ENCODE measurements around the gene CDH23. TPM values are rescaled to one million over a fixed set of nuclear protein-coding genes. Genes with fewer than 3 reads are reported as not detected.

CDH23 gene
- total and polyA plus RNA-seq, 2 donors (not counting 1 experiment from before 2014, with no cell fraction given), result 0.37 to 0.89 TPM

- Histone ChIP-seq H2AFZ (ENCODE audit: insufficient read depth, low read depth, low read length, poor library complexity, severe bottlenecking) (peak overlapping the region; percentile 57), H3K4me2 (replicated peaks; ENCODE audit: low read depth, low read length, poor library complexity, severe bottlenecking) (peak overlapping the region; percentile 69), H3K27me3 (replicated peaks in 1 of 4; ENCODE audit: control extremely low read depth in 1 of 4, control insufficient read depth in 3 of 4, insufficient read depth in 4 of 4, low read length in 3 of 4) (peaks cover 0 to 5% (median 2%) of the 10 kb centered on the region in 4 experiments), H3K9ac (ENCODE audit: low read length) (peak overlapping the region; percentile 21), H3K79me2 (ENCODE audit: control insufficient read depth, insufficient read depth, low read length) (no peaks in the 10 kb centered on the region), H3K9me3 (ENCODE audit: control extremely low read depth in 1 of 3, control insufficient read depth in 2 of 3, insufficient read depth in 1 of 3, low read length in 2 of 3) (peaks cover 0 to 8% (median 0%) of the 10 kb centered on the region in 3 donors), H4K20me1 (ENCODE audit: control insufficient read depth, insufficient read depth, low read length, poor library complexity, severe bottlenecking) (no peaks in the 10 kb centered on the region), H3K4me3 (ENCODE audit: control extremely low read depth in 1 of 5, extremely low read depth in 1 of 5, insufficient read depth in 1 of 5, low read depth in 2 of 5, low read length in 4 of 5) (no peak overlapping the region), H3K36me3 (replicated peaks in 1 of 2; ENCODE audit: control extremely low read depth in 1 of 2, control insufficient read depth in 1 of 2, extremely low read depth in 1 of 2, insufficient read depth in 2 of 2, low read length in 1 of 2) (no peaks in the 10 kb centered on the region), H3K27ac (ENCODE audit: low read length in 2 of 2) (no peak overlapping the region), H3K4me1 (ENCODE audit: control insufficient read depth in 2 of 2, insufficient read depth in 2 of 2, low read length in 2 of 2) (peaks cover 16 to 19% of the 10 kb centered on the region in 2 donors)
- no peak for DNase-seq
- peaks cover 6% of the 10 kb centered on the region for H3K27me3 Mint-ChIP-seq
- no peaks in the 10 kb centered on the region for H3K9me3 Mint-ChIP-seq (ENCODE audit: insufficient read depth)
- TF ChIP-seq CTCF (IDR thresholded peaks at IDR 0.05), result no peak
- TF ChIP-seq EZH2 (IDR thresholded peaks at IDR 0.05; ENCODE audit: borderline replicate concordance, insufficient read depth, low read depth, low read length, poor library complexity, severe bottlenecking), result no peak
- intact Hi-C loops (cut with micrococcal nuclease), result no loop called here
- ChIA-PET POLR2A (interaction anchor here (0.6 kb wide), 1 partner anchor 470 kb away, joined by 3 read pairs; no protein-coding TSS in a partner anchor), CTCF (interaction anchor here (0.8 kb wide), 1 partner anchor 105 kb away, joined by 3 read pairs; no protein-coding TSS in a partner anchor)
- H3K4me3 Mint-ChIP-seq, result peak overlapping the region; percentile 67
- ATAC-seq (ENCODE audit: low read depth), result peak; percentile 74
- 45% methylated on average over 13 of the region's 17 CpGs for WGBS (ENCODE audit: insufficient coverage)
- peak overlapping the region; percentile 41 for H3K27ac Mint-ChIP-seq
- peaks cover 16% of the 10 kb centered on the region for H3K4me1 Mint-ChIP-seq
Measured at GRCh38 chr10:71790749-71791440, 394.2 kb downstream of the CDH23 start.

GRCh38 chr10:71795248-71795647 lies 398.5 kb downstream of the CDH23 start:
- Histone ChIP-seq H3K9me3 (ENCODE audit: control extremely low read depth in 1 of 3, control insufficient read depth in 2 of 3, insufficient read depth in 1 of 3, low read length in 2 of 3) (peaks cover 0 to 8% (median 0%) of the 10 kb centered on the region in 3 donors), H3K4me2 (replicated peaks; ENCODE audit: low read depth, low read length, poor library complexity, severe bottlenecking) (no peak overlapping the region), H3K4me3 (ENCODE audit: control extremely low read depth in 1 of 5, extremely low read depth in 1 of 5, insufficient read depth in 1 of 5, low read depth in 2 of 5, low read length in 4 of 5) (no peak overlapping the region), H3K27ac (ENCODE audit: low read length in 2 of 2) (no peak overlapping the region), H3K4me1 (ENCODE audit: control insufficient read depth in 2 of 2, insufficient read depth in 2 of 2, low read length in 2 of 2) (peaks cover 21 to 26% of the 10 kb centered on the region in 2 donors), H3K79me2 (ENCODE audit: control insufficient read depth, insufficient read depth, low read length) (no peaks in the 10 kb centered on the region), H3K27me3 (replicated peaks in 1 of 4; ENCODE audit: control extremely low read depth in 1 of 4, control insufficient read depth in 3 of 4, insufficient read depth in 4 of 4, low read length in 3 of 4) (peaks cover 0 to 5% (median 2%) of the 10 kb centered on the region in 4 experiments), H3K9ac (ENCODE audit: low read length) (no peak overlapping the region), H2AFZ (ENCODE audit: insufficient read depth, low read depth, low read length, poor library complexity, severe bottlenecking) (no peak overlapping the region), H3K36me3 (replicated peaks in 1 of 2; ENCODE audit: control extremely low read depth in 1 of 2, control insufficient read depth in 1 of 2, extremely low read depth in 1 of 2, insufficient read depth in 2 of 2, low read length in 1 of 2) (no peaks in the 10 kb centered on the region), H4K20me1 (ENCODE audit: control insufficient read depth, insufficient read depth, low read length, poor library complexity, severe bottlenecking) (no peaks in the 10 kb centered on the region)
- peaks cover 6% of the 10 kb centered on the region for H3K27me3 Mint-ChIP-seq
- H3K9me3 Mint-ChIP-seq (ENCODE audit: insufficient read depth), result no peaks in the 10 kb centered on the region
- ChIA-PET CTCF (interaction anchor here (0.6 kb wide), 1 partner anchor 103 kb away, joined by 4 read pairs; no protein-coding TSS in a partner anchor), POLR2A (no interaction called here)
- H3K4me3 Mint-ChIP-seq, result no peak overlapping the region
- peaks cover 24% of the 10 kb centered on the region for H3K4me1 Mint-ChIP-seq
- WGBS (ENCODE audit: insufficient coverage), result 13% methylated on average over 1 of the region's 2 CpGs
- intact Hi-C loops (cut with micrococcal nuclease), result no loop called here
- DNase-seq, result no peak
- H3K27ac Mint-ChIP-seq, result peak overlapping the region; percentile 47
- ATAC-seq (ENCODE audit: low read depth), result no peak
- no peak for TF ChIP-seq CTCF (IDR thresholded peaks at IDR 0.05)
- TF ChIP-seq EZH2 (IDR thresholded peaks at IDR 0.05; ENCODE audit: borderline replicate concordance, insufficient read depth, low read depth, low read length, poor library complexity, severe bottlenecking), result no peak
